ENCODE measurements around the gene GPR35. TPM values are rescaled to one million over a fixed set of nuclear protein-coding genes. Genes with fewer than 3 reads are reported as not detected.
"Not testable (repeated sequence)": the region's sequence is repeated elsewhere in the genome, so short reads cannot be mapped to it uniquely, and the experiment has no call there.

GPR35 gene
- total RNA-seq, 4 donors from 2014 or later: 0.51 to 7.9 (median 1.7) TPM; not detected in 1

DNA sequence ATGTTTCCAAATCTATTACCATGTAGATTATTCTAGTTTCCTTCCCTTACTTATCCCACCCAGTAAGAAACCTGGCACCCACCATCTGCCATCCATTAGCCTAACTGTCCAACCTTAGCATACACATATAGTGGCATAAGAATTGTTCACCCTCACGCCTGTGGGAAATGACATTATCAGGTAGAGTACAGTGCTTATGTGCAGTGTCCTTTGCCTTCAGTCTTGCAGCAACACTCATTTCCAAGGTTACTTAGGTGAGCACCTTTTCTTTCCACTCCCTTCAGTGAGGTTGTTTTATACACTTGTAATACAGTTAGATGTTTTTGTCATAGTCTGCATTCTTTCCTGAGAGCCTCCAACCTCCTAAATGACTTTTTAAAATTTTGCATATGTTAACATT, 39.3 kb downstream of the GPR35 start:
- Histone ChIP-seq H3K27ac (no peak overlapping the region), H3K4me3 (no peak overlapping the region), H3K9me3 (peaks cover 0 to 6% of the 10 kb centered on the region in 2 donors), H3K4me1 (no peaks in the 10 kb centered on the region), H3K36me3 (no peaks in the 10 kb centered on the region), H3K27me3 (no peaks in the 10 kb centered on the region)
- intact Hi-C loops (cut with DNase I; ENCODE audit: low total_unique reads): no loop called here
- no peak for TF ChIP-seq POLR2A (IDR thresholded peaks at IDR 0.05)
- TF ChIP-seq, protein P1, sequence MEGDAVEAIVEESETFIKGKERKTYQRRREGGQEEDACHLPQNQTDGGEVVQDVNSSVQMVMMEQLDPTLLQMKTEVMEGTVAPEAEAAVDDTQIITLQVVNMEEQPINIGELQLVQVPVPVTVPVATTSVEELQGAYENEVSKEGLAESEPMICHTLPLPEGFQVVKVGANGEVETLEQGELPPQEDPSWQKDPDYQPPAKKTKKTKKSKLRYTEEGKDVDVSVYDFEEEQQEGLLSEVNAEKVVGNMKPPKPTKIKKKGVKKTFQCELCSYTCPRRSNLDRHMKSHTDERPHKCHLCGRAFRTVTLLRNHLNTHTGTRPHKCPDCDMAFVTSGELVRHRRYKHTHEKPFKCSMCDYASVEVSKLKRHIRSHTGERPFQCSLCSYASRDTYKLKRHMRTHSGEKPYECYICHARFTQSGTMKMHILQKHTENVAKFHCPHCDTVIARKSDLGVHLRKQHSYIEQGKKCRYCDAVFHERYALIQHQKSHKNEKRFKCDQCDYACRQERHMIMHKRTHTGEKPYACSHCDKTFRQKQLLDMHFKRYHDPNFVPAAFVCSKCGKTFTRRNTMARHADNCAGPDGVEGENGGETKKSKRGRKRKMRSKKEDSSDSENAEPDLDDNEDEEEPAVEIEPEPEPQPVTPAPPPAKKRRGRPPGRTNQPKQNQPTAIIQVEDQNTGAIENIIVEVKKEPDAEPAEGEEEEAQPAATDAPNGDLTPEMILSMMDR (IDR thresholded peaks at IDR 0.05): no peak
- no peak for DNase-seq

DNA sequence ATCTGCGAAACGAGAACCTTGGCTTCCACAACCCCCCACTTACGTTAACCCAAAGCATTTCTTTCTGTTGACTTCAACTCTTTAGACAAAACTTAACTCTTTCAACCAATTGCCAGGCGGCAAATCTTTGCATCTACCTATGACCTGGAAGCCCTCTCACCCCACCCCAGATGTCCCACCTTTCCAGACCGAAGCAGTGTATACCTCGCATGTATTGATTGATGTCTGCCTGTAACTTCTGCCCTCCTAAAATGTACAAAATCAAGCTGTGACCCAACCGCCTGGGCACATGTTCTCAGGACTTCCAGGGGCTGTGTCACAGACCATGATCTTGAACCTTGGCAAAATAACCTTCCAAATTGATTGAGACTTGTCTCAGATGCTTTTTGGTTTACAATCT, 45.1 kb downstream of the GPR35 start:
- no peaks in the 10 kb centered on the region for H3K4me1 ChIP-seq
- no peak for TF ChIP-seq POLR2A (IDR thresholded peaks at IDR 0.05)
- TF ChIP-seq, protein P1 (IDR thresholded peaks at IDR 0.05): no peak
- no peaks in the 10 kb centered on the region for H3K36me3 ChIP-seq
- no peak overlapping the region for H3K4me3 ChIP-seq
- H3K9me3 ChIP-seq: no peaks in the 10 kb centered on the region
- intact Hi-C loops (cut with DNase I; ENCODE audit: low total_unique reads): no loop called here
- no peaks in the 10 kb centered on the region for H3K27me3 ChIP-seq
- DNase-seq: no peak
- H3K27ac ChIP-seq: no peak overlapping the region

DNA sequence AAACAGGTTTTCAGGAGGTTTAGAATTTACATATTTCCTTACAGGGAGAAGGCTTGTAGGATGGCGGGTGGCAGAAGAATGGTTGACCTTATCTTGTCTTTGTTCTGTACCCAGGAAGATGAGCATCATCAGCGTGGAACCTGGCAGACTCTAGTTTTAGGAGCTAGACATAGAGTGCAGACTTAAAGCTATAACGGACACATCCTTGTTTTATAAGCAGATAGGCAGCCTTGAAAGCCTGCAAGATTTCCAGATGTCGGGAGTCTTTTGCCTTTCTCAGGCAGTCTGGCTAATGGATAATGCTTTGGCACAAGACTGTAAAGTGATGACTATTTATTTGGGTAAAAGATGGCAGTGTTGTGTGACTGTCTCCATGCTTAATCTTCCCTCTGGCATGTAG, 45.7 kb downstream of the GPR35 start:
- no peak for DNase-seq
- no peaks in the 10 kb centered on the region for H3K9me3 ChIP-seq
- no peaks in the 10 kb centered on the region for H3K27me3 ChIP-seq
- H3K36me3 ChIP-seq: no peaks in the 10 kb centered on the region
- H3K27ac ChIP-seq: no peak overlapping the region
- no peaks in the 10 kb centered on the region for H3K4me1 ChIP-seq
- intact Hi-C loops (cut with DNase I; ENCODE audit: low total_unique reads): no loop called here
- no peak overlapping the region for H3K4me3 ChIP-seq
- TF ChIP-seq, protein P1 (IDR thresholded peaks at IDR 0.05): no peak
- no peak for TF ChIP-seq POLR2A (IDR thresholded peaks at IDR 0.05)

DNA sequence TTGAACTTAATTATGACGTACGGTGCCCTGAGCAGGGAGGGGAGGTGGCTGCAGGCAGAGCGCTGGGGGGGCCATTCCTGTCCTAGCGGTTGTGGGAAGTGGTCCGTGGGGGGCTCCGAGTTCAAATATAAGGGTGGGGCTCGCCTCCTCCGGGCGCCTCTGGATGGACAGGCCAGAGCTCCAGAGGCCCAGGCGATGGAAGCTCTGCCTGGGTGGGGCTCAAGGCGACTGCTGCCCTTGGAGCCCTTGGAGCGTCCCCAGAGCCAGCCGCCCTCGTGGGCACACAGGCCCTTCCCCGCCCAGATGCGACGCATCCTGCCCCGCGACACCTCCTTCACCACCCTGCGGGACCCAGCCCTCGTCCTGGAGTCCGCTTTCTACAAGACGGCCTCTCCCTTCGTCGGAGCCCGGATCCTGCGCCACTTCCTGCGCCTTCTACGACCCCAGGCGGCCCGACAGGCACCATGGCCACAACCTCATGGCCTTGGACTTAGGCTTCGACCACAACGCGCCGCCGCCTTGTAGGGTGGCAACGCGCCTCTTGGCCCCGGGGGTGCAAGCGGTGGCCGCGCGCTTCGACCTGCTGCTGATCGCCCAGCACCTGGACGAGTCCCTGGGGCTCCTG, 46.9 kb downstream of the GPR35 start:
- H3K27me3 ChIP-seq: no peaks in the 10 kb centered on the region
- intact Hi-C loops (cut with DNase I; ENCODE audit: low total_unique reads): no loop called here
- DNase-seq: no peak

DNA sequence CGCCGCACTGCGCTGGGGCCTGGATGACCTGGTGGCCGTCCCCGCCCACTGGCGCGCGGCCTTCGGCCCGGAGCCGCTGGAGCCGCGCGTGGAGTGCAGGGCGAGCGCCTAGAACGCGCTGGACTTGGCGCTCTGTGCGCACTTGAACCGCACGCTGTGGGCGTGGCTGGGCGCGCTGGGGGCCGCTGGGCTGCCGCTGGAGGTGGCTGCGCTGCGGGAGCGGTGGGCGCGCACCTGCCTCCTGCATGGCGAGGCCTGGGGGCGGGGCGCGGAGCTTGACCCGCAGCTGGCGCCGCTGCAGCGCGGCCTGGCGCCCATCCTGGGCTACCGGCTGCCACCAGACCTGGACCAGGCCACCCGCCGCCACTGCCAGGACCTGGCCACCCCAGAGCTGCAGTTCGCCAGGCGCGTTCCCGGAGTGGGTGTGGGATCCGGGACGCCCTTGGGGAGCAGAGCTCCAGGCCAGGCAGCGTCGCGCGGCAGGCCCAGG, 47.5 kb downstream of the GPR35 start:
- Histone ChIP-seq H3K4me3 (no peak overlapping the region), H3K4me1 (no peaks in the 10 kb centered on the region), H3K27ac (no peak overlapping the region), H3K9me3 (no peaks in the 10 kb centered on the region), H3K36me3 (no peaks in the 10 kb centered on the region), H3K27me3 (no peaks in the 10 kb centered on the region)
- intact Hi-C loops (cut with DNase I; ENCODE audit: low total_unique reads): no loop called here
- DNase-seq: no peak
- TF ChIP-seq, protein P1 (IDR thresholded peaks at IDR 0.05): no peak
- TF ChIP-seq POLR2A (IDR thresholded peaks at IDR 0.05): no peak

More for the DNA sequence above, 46.9 kb downstream of the GPR35 start:
- Histone ChIP-seq H3K4me3 (no peak overlapping the region), H3K9me3 (no peaks in the 10 kb centered on the region), H3K36me3 (no peaks in the 10 kb centered on the region), H3K4me1 (no peaks in the 10 kb centered on the region), H3K27ac (no peak overlapping the region)
- TF ChIP-seq, protein P1 (IDR thresholded peaks at IDR 0.05): no peak
- no peak for TF ChIP-seq POLR2A (IDR thresholded peaks at IDR 0.05)

DNA sequence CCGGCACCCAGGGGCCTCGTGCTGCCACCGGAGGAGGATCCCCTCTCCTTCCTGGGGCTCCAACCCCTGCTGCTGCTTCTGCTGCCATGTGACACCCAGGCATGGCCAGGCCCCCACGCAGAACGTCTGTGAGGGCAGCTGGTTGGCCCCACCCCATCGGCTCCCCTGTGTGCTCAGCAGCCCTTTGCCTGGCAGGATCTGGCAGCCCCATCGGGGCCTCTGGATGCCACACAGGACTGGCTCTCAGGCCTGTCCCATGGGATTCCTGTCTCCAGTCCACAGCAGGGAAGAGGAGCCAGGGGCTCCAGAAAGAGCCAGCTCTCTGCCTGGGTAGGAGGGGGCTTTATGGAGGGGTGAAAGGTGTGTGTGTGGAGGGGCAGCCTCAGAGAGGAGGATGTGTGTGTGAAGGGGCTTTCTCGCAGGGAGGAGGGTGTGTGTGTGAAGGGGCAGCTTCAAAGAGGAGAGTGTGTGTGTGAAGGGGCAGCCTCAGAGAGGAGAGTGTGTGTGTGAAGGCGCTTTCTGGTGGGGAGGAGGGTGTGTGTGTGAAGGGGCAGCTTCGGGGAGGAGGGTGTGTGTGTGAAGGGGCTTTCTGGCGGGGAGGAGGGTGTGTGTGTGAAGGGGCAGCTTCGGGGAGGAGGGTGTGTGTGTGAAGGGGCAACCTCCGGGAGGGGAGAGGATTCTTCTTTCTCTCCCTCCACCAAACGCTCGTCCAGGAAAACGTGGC, 49.3 kb downstream of the GPR35 start:
- H3K4me3 ChIP-seq; H3K4me1 ChIP-seq; H3K9me3 ChIP-seq; H3K36me3 ChIP-seq; H3K27me3 ChIP-seq; DNase-seq; H3K27ac ChIP-seq; intact Hi-C loops (cut with DNase I; ENCODE audit: low total_unique reads): not testable (repeated sequence)

DNA sequence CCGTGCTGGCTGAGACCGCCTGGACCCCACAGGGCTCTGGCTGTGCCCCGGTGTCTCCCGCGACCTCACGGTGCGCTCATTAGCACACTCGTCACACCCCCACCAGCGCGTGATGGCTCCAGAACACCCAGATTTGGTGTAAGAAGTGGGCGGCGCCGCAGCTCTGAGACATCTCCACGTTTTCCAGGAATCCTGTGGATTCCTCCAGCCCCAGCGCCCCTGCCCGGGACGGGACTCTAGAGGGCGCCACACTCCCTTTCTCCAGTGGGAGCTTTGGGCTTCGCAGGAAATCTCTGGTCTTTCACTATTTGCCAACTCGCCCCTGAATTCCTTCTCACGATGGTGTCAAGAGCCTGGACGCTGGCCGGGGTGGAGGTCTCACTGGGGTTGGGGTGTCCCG, 50.1 kb downstream of the GPR35 start:
- H3K36me3 ChIP-seq; intact Hi-C loops (cut with DNase I; ENCODE audit: low total_unique reads); H3K4me3 ChIP-seq; H3K27ac ChIP-seq; H3K9me3 ChIP-seq; DNase-seq; H3K4me1 ChIP-seq; H3K27me3 ChIP-seq: not testable (repeated sequence)

DNA sequence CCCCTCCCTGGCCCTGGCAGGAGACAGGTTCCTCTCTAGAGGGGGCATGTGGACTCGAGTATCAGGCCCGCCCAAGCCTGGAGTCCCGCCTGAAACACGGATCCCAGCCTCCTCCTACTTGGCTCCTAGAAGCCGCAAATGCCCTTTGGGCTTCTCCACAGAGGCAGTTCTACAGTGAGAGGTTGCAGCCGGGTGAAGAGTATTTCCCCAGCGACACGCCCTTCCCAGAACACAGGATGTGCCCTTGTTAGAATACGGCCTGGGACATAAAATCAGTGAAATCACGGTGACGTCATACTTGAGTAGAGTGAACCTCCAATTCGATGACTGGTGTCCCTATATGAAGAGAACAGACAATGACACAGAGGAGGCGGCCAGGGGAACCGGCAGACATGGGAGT, 52.8 kb downstream of the GPR35 start:
- intact Hi-C loops (cut with DNase I; ENCODE audit: low total_unique reads); H3K36me3 ChIP-seq; H3K4me3 ChIP-seq; H3K27me3 ChIP-seq; H3K27ac ChIP-seq; H3K9me3 ChIP-seq; DNase-seq; H3K4me1 ChIP-seq: not testable (repeated sequence)
